Cardiac fibroblast (primary cell): ENCODE data around the gene HNRNPK.
"Not testable (repeated sequence)": the region's sequence is repeated elsewhere in the genome, so short reads cannot be mapped to it uniquely, and the experiment has no call there.

ENCODE experiments used
- DNase-seq, 2 donors: peaks; one replicate each; pipeline versions ENCODE4 v3.0.0 to v3.0.0-alpha.2; 2010; ENCODE audit warnings: low read depth in 2 of 2
- H3K4me3 ChIP-seq, 2 donors: replicated peaks in 1 of 2; 1 replicate in 1 of 2; 2 replicates in 1 of 2; pipeline ENCODE4 v1.5.1; 2011; ENCODE audit warnings: low read depth in 2 of 2, low read length in 2 of 2, mild to moderate bottlenecking in 2 of 2, moderate library complexity in 1 of 2
- CTCF ChIP-seq: IDR thresholded peaks from one replicate; pipeline ENCODE4 v1.5.1; 2011; ENCODE audit warnings: low read depth, mild to moderate bottlenecking, low read length, inconsistent platforms

The HNRNPK gene

GRCh38 chr9:83959061-83959460 is 21.0 kb downstream of the HNRNPK start:
- no peak for TF ChIP-seq CTCF
- no peak overlapping the region for H3K4me3 ChIP-seq
- peak; percentile 78 to 84 for DNase-seq

GRCh38 chr9:83957248-83957513 is 22.8 kb downstream of the HNRNPK start:
- H3K4me3 ChIP-seq: peak overlapping the region; percentile 54 to 59

GRCh38 chr9:83956436-83957247 is 23.4 kb downstream of the HNRNPK start:
- peak overlapping the region; percentile 54 to 59 for H3K4me3 ChIP-seq
- peak; percentile 65 to 69 for DNase-seq
- no peak for TF ChIP-seq CTCF

More at GRCh38 chr9:83957248-83957513, 22.8 kb downstream of the HNRNPK start:
- no peak for DNase-seq
- no peak for TF ChIP-seq CTCF

GRCh38 chr9:83956086-83956435 is 24.0 kb downstream of the HNRNPK start:
- H3K4me3 ChIP-seq: peak overlapping the region; percentile 54 to 59
- DNase-seq: peak in 1 of 2 donors; percentile 33
- no peak for TF ChIP-seq CTCF

GRCh38 chr9:83948096-83948495 is 31.9 kb downstream of the HNRNPK start:
- not testable (repeated sequence) for H3K4me3 ChIP-seq, DNase-seq

GRCh38 chr9:83940590-83941303 is 39.3 kb downstream of the HNRNPK start:
- no peak for TF ChIP-seq CTCF
- DNase-seq: no peak
- H3K4me3 ChIP-seq: no peak overlapping the region

GRCh38 chr9:83937861-83938455 is 42.1 kb downstream of the HNRNPK start:
- peak; percentile 74 to 81 for DNase-seq
- peak; percentile 57 for TF ChIP-seq CTCF
- no peak overlapping the region for H3K4me3 ChIP-seq
